ENCODE measurements around the gene GPD2. TPM values are rescaled to one million over a fixed set of nuclear protein-coding genes. Genes with fewer than 3 reads are reported as not detected.

GPD2 gene
- total and polyA plus RNA-seq, 2 donors (not counting 1 experiment from before 2014, with no cell fraction given), result 5.1 to 26.8 TPM

- Histone ChIP-seq H3K4me3 (ENCODE audit: control extremely low read depth in 1 of 5, extremely low read depth in 1 of 5, insufficient read depth in 1 of 5, low read depth in 2 of 5, low read length in 4 of 5) (peak overlapping the region; percentile 61 to 100 (median 76)), H3K4me1 (ENCODE audit: control insufficient read depth in 2 of 2, insufficient read depth in 2 of 2, low read length in 2 of 2) (peaks cover 10 to 24% of the 10 kb centered on the region in 2 donors), H3K27me3 (replicated peaks in 1 of 4; ENCODE audit: control extremely low read depth in 1 of 4, control insufficient read depth in 3 of 4, insufficient read depth in 4 of 4, low read length in 3 of 4) (no peaks in the 10 kb centered on the region), H4K20me1 (ENCODE audit: control insufficient read depth, insufficient read depth, low read length, poor library complexity, severe bottlenecking) (no peaks in the 10 kb centered on the region), H3K4me2 (replicated peaks; ENCODE audit: low read depth, low read length, poor library complexity, severe bottlenecking) (peak overlapping the region; percentile 88), H3K27ac (ENCODE audit: low read length in 2 of 2) (peak overlapping the region; percentile 91 to 98), H3K36me3 (replicated peaks in 1 of 2; ENCODE audit: control extremely low read depth in 1 of 2, control insufficient read depth in 1 of 2, extremely low read depth in 1 of 2, insufficient read depth in 2 of 2, low read length in 1 of 2) (no peaks in the 10 kb centered on the region), H2AFZ (ENCODE audit: insufficient read depth, low read depth, low read length, poor library complexity, severe bottlenecking) (peak overlapping the region; percentile 91), H3K9ac (ENCODE audit: low read length) (peak overlapping the region; percentile 98), H3K9me3 (ENCODE audit: control extremely low read depth in 1 of 3, control insufficient read depth in 2 of 3, insufficient read depth in 1 of 3, low read length in 2 of 3) (no peaks in the 10 kb centered on the region), H3K79me2 (ENCODE audit: control insufficient read depth, insufficient read depth, low read length) (no peaks in the 10 kb centered on the region)
- H3K9me3 Mint-ChIP-seq (ENCODE audit: insufficient read depth), result no peaks in the 10 kb centered on the region
- POLR2A ChIA-PET, result interaction anchor here (0.9 to 2.4 kb wide), 4 partner anchors 35 to 67 kb away, joined by 4 to 20 read pairs (median 12); partner anchors contain the start of genes GPD2 and NR4A2
- intact Hi-C loops (cut with micrococcal nuclease), result loop anchor here (1.0 kb wide), 3 partner anchors 35 to 69 kb away; partner anchors contain the start of genes GPD2 and NR4A2
- peak overlapping the region; percentile 98 for H3K27ac Mint-ChIP-seq
- H3K4me1 Mint-ChIP-seq, result peaks cover 28% of the 10 kb centered on the region
- DNase-seq, result peak; percentile 92
- CTCF ChIA-PET, result interaction anchor here (0.7 to 2.5 kb wide), 10 partner anchors 34 to 189 kb away, joined by 3 to 29 read pairs (median 4); partner anchors contain the start of gene NR4A2
- no peak for TF ChIP-seq CTCF (IDR thresholded peaks at IDR 0.05)
- no peak for TF ChIP-seq EZH2 (IDR thresholded peaks at IDR 0.05; ENCODE audit: borderline replicate concordance, insufficient read depth, low read depth, low read length, poor library complexity, severe bottlenecking)
- H3K27me3 Mint-ChIP-seq, result peaks cover 6% of the 10 kb centered on the region
- ATAC-seq (ENCODE audit: low read depth), result peak; percentile 77
- peak overlapping the region; percentile 95 for H3K4me3 Mint-ChIP-seq
- 0% methylated on average over 6 of the region's 19 CpGs for WGBS (ENCODE audit: insufficient coverage)
These were observed 35.2 kb upstream of the GPD2 start for GRCh38 chr2:156400706-156401678.
